H9 (cell line): ENCODE measurements around the gene DCHS2. TPM values are rescaled to one million over a fixed set of nuclear protein-coding genes. Genes with fewer than 3 reads are reported as not detected.

ENCODE experiments used
- DNase-seq: peaks from one replicate; pipeline ENCODE4 v3.0.0-alpha.2; 2017
- H2AFZ ChIP-seq: one replicate; pipeline ENCODE4 v1.6.1; 2013; ENCODE audit warnings: mild to moderate bottlenecking, low read length, control low read depth, moderate library complexity
- H2AK5ac ChIP-seq: 2 replicates; pipeline ENCODE4 v1.6.1; 2013; ENCODE audit warnings: low read length, control low read depth, mixed read lengths; ENCODE audit not compliant: insufficient read length
- H2BK120ac ChIP-seq: one replicate; pipeline ENCODE4 v1.6.1; 2013; ENCODE audit warnings: low read depth, mild to moderate bottlenecking, low read length, control low read depth, inconsistent platforms; ENCODE audit not compliant: poor library complexity, severe bottlenecking
- H2BK12ac ChIP-seq: 2 replicates; pipeline ENCODE4 v1.6.1; 2013; ENCODE audit warnings: low read length, control low read depth, mixed read lengths, low read depth; ENCODE audit not compliant: insufficient read length
- H2BK15ac ChIP-seq: 2 replicates; pipeline ENCODE4 v1.6.1; 2013; ENCODE audit warnings: low read depth, low read length, control low read depth
- H2BK20ac ChIP-seq: one replicate; pipeline ENCODE4 v1.6.1; 2013; ENCODE audit warnings: low read depth, mild to moderate bottlenecking, low read length, control low read depth, inconsistent platforms; ENCODE audit not compliant: poor library complexity, severe bottlenecking
- H2BK5ac ChIP-seq: 2 replicates; pipeline ENCODE4 v1.6.1; 2013; ENCODE audit warnings: low read length, control low read depth, mixed read lengths; ENCODE audit not compliant: insufficient read length
- H3K14ac ChIP-seq: 2 replicates; pipeline ENCODE4 v1.6.1; 2013; ENCODE audit warnings: low read length, control low read depth; ENCODE audit not compliant: insufficient read depth
- H3K18ac ChIP-seq: 2 replicates; pipeline ENCODE4 v1.6.1; 2013; ENCODE audit warnings: low read depth, mild to moderate bottlenecking, mixed read lengths, low read length, control low read depth; ENCODE audit not compliant: insufficient read length
- H3K23ac ChIP-seq: 2 replicates; pipeline ENCODE4 v1.6.1; 2013; ENCODE audit warnings: low read length, control low read depth, mixed read lengths, low read depth; ENCODE audit not compliant: insufficient read length
- H3K23me2 ChIP-seq: 2 replicates; pipeline ENCODE4 v1.6.1; 2013; ENCODE audit warnings: low read depth, mild to moderate bottlenecking, mixed read lengths, low read length, control low read depth; ENCODE audit not compliant: insufficient read length, poor library complexity, severe bottlenecking
- H3K27ac ChIP-seq: 2 replicates; pipeline ENCODE4 v1.5.1; 2013; ENCODE audit warnings: low read length, control low read depth, mixed read lengths, low read depth; ENCODE audit not compliant: insufficient read length
- H3K27me3 ChIP-seq: 2 replicates; pipeline ENCODE4 v1.6.1; 2013; ENCODE audit warnings: low read length, control low read depth, inconsistent platforms; ENCODE audit not compliant: insufficient read depth
- H3K4ac ChIP-seq: 2 replicates; pipeline ENCODE4 v1.6.1; 2013; ENCODE audit warnings: low read depth, mild to moderate bottlenecking, control low read depth, inconsistent platforms, low read length, moderate library complexity
- H3K4me1 ChIP-seq: 2 replicates; pipeline ENCODE4 v1.6.1; 2013; ENCODE audit warnings: low read length, control low read depth, inconsistent platforms; ENCODE audit not compliant: insufficient read depth
- H3K4me2 ChIP-seq: 2 replicates; pipeline ENCODE4 v1.6.1; 2013; ENCODE audit warnings: low read length, control low read depth, mixed read lengths; ENCODE audit not compliant: insufficient read length, insufficient read depth
- H3K56ac ChIP-seq: 2 replicates; pipeline ENCODE4 v1.6.1; 2013; ENCODE audit warnings: low read depth, mild to moderate bottlenecking, mixed read lengths, low read length, control low read depth; ENCODE audit not compliant: insufficient read length
- H3K79me1 ChIP-seq: 2 replicates; pipeline ENCODE4 v1.6.1; 2013; ENCODE audit warnings: low read depth, mild to moderate bottlenecking, moderate library complexity, low read length, control low read depth, inconsistent platforms; ENCODE audit not compliant: insufficient read depth, poor library complexity, severe bottlenecking
- H3K79me2 ChIP-seq: 2 replicates; pipeline ENCODE4 v1.6.1; 2013; ENCODE audit warnings: low read length, control low read depth, inconsistent platforms; ENCODE audit not compliant: insufficient read depth
- H3K9ac ChIP-seq: 2 replicates; pipeline ENCODE4 v1.6.1; 2013; ENCODE audit warnings: low read length, control low read depth, mixed read lengths; ENCODE audit not compliant: insufficient read length; ENCODE audit errors: extremely low read depth
- H3K9me3 ChIP-seq: one replicate; pipeline ENCODE4 v1.6.1; 2013; ENCODE audit warnings: low read depth, low read length, inconsistent platforms; ENCODE audit not compliant: control insufficient read depth
- H3T11ph ChIP-seq: one replicate; pipeline ENCODE4 v1.6.1; 2013; ENCODE audit warnings: mild to moderate bottlenecking, low read length, control low read depth, inconsistent platforms
- H4K20me1 ChIP-seq: one replicate; pipeline ENCODE4 v1.6.1; 2013; ENCODE audit not compliant: control insufficient read depth, insufficient read length, insufficient read depth
- H4K5ac ChIP-seq: 2 replicates; pipeline ENCODE4 v1.6.1; 2013; ENCODE audit warnings: low read depth, mild to moderate bottlenecking, mixed read lengths, low read length, control low read depth; ENCODE audit not compliant: insufficient read length
- H4K8ac ChIP-seq: replicated peaks from 2 replicates; pipeline ENCODE4 v1.6.1; 2013; ENCODE audit warnings: low read length, control low read depth, mixed read lengths, low read depth; ENCODE audit not compliant: insufficient read length
- H4K91ac ChIP-seq: 2 replicates; pipeline ENCODE4 v1.6.1; 2013; ENCODE audit warnings: low read depth, mild to moderate bottlenecking, moderate library complexity, mixed read lengths, low read length, control low read depth; ENCODE audit not compliant: insufficient read length
- H3K27ac Mint-ChIP-seq, 3 experiments: 2 replicates in 2 of 3; 3 replicates in 1 of 3; pipeline ENCODE4 v1.8.0; 2020 to 2021; ENCODE audit warnings: mixed read lengths in 3 of 3, mild to moderate bottlenecking in 1 of 3, moderate library complexity in 1 of 3
- H3K27me3 Mint-ChIP-seq: 2 replicates; pipeline ENCODE4 v1.8.0; 2021; ENCODE audit warnings: low read depth, mild to moderate bottlenecking, moderate library complexity, mixed read lengths
- H3K36me3 Mint-ChIP-seq, 3 experiments: 2 replicates in 2 of 3; 3 replicates in 1 of 3; pipeline ENCODE4 v1.8.0; 2020 to 2021; ENCODE audit warnings: low read depth in 3 of 3, mixed read lengths in 3 of 3; ENCODE audit not compliant: insufficient read depth in 1 of 3
- H3K4me1 Mint-ChIP-seq, 2 experiments: 2 replicates each; pipeline ENCODE4 v1.8.0; 2020; ENCODE audit warnings: mixed read lengths in 2 of 2
- H3K4me3 Mint-ChIP-seq, 2 experiments: 2 replicates in 1 of 2; 3 replicates in 1 of 2; pipeline ENCODE4 v1.8.0; 2020 to 2021; ENCODE audit warnings: mild to moderate bottlenecking in 2 of 2, mixed read lengths in 2 of 2, moderate library complexity in 1 of 2
- H3K9me3 Mint-ChIP-seq, 2 experiments: 2 replicates in 1 of 2; 3 replicates in 1 of 2; pipeline ENCODE4 v1.8.0; 2020; ENCODE audit warnings: mild to moderate bottlenecking in 2 of 2, mixed read lengths in 2 of 2, moderate library complexity in 1 of 2
- WGBS: extraction: QIAGEN DNeasy Blood & Tissue Kit; methylation state at CpG from one replicate; pipeline ENCODE4 v1.1.7; 2013; ENCODE audit warnings: missing lambda C conversion rate, low lambda C conversion rate, mixed read lengths; ENCODE audit not compliant: insufficient read length; ENCODE audit errors: extremely low coverage; 5-methylcytosine and 5-hydroxymethylcytosine counted together
- total RNA-seq: library from RNA; stranded (reverse); gene quantifications from 2 replicates; pipeline ENCODE4 v1.2.1, GENCODE V29; 2021
- TF ChIP-seq, protein P1 (sequence below): fragments of 200-600 bp; sonication (generic); conservative IDR thresholded peaks from 3 replicates; pipeline ENCODE4 v1.8.0; 2021; ENCODE audit warnings: antibody characterized with exemption, mild to moderate bottlenecking

The DCHS2 gene
- total RNA-seq, 1 experiment from 2014 or later = 0.57 TPM

DNA sequence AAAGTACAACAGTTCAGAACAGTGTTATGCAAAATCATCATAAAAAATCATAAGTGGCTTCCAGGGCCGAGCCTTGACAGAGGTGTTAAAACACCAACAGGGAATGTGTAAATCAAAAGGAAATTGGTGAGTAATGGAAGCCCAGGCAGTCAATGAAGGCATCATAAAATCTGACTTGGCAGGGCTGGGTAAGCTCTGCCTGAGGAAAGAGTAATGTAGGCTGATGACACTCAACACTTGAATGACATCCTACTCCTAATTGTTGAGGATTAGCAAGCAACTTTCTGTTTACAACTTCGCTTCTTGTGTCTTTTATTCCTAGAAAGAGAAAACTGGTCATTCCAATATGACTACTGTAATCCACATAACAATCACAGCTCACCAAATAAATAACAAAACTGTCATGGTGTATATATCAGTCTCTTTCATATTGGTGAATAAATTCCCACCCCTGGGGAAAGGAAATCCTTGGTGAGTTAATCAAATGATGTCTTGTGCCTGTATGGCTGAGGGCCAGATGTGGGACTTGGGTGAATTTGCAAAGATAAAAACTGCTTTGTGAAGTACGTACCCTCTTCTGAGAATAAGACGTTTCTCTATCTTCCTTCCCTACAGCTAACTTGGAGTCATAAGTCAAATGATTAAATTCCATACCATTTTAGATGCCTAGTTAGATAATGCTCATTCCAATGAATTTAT is 196.8 kb downstream of the DCHS2 start:
- DNase-seq = no peak
- Histone ChIP-seq H3K56ac (no peak overlapping the region), H3K79me2 (no peaks in the 10 kb centered on the region), H2BK120ac (no peak overlapping the region), H4K5ac (no peak overlapping the region), H3K18ac (no peak overlapping the region), H3K27me3 (no peaks in the 10 kb centered on the region), H3K4me1 (no peaks in the 10 kb centered on the region), H2BK15ac (no peak overlapping the region), H4K8ac (no peak overlapping the region), H4K20me1 (no peaks in the 10 kb centered on the region), H3K4ac (no peak overlapping the region), H3K14ac (no peak overlapping the region), H3K9me3 (no peaks in the 10 kb centered on the region), H2AK5ac (no peak overlapping the region), H2AFZ (no peak overlapping the region), H3K23ac (no peak overlapping the region), H2BK20ac (no peak overlapping the region), H3K4me2 (no peak overlapping the region), H2BK12ac (no peak overlapping the region), H3T11ph (no peak overlapping the region), H3K79me1 (no peaks in the 10 kb centered on the region), H3K27ac (no peak overlapping the region), H3K23me2 (no peaks in the 10 kb centered on the region), H3K9ac (no peak overlapping the region), H4K91ac (no peak overlapping the region), H2BK5ac (no peak overlapping the region)
- H3K4me3 Mint-ChIP-seq = no peak overlapping the region
- TF ChIP-seq, protein P1, sequence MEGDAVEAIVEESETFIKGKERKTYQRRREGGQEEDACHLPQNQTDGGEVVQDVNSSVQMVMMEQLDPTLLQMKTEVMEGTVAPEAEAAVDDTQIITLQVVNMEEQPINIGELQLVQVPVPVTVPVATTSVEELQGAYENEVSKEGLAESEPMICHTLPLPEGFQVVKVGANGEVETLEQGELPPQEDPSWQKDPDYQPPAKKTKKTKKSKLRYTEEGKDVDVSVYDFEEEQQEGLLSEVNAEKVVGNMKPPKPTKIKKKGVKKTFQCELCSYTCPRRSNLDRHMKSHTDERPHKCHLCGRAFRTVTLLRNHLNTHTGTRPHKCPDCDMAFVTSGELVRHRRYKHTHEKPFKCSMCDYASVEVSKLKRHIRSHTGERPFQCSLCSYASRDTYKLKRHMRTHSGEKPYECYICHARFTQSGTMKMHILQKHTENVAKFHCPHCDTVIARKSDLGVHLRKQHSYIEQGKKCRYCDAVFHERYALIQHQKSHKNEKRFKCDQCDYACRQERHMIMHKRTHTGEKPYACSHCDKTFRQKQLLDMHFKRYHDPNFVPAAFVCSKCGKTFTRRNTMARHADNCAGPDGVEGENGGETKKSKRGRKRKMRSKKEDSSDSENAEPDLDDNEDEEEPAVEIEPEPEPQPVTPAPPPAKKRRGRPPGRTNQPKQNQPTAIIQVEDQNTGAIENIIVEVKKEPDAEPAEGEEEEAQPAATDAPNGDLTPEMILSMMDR = no peak
- peaks cover 0 to under 1% (median 0%) of the 10 kb centered on the region in 3 experiments; a peak in 2 of 7 replicates for H3K36me3 Mint-ChIP-seq
- H3K27me3 Mint-ChIP-seq = no peaks in the 10 kb centered on the region
- peaks cover 0 to 2% of the 10 kb centered on the region in 2 experiments; a peak in 2 of 5 replicates for H3K9me3 Mint-ChIP-seq
- no peak overlapping the region for H3K27ac Mint-ChIP-seq
- no CpG with 5 or more reads among the region's 4 CpGs for WGBS
- no peaks in the 10 kb centered on the region for H3K4me1 Mint-ChIP-seq
